SKM-1 (cell line): ENCODE data around the gene TMEM244.
"Not testable (repeated sequence)": the region's sequence is repeated elsewhere in the genome, so short reads cannot be mapped to it uniquely, and the experiment has no call there.

Source experiments
- DNase-seq: peaks from one replicate; lab custom pipeline; 2025; ENCODE audit not compliant: unreplicated experiment; lab: John Stamatoyannopoulos, UW

The TMEM244 gene

GRCh38 chr6:129867403-129867802 is 6.3 kb upstream of the TMEM244 start:
- no peak for DNase-seq

DNA sequence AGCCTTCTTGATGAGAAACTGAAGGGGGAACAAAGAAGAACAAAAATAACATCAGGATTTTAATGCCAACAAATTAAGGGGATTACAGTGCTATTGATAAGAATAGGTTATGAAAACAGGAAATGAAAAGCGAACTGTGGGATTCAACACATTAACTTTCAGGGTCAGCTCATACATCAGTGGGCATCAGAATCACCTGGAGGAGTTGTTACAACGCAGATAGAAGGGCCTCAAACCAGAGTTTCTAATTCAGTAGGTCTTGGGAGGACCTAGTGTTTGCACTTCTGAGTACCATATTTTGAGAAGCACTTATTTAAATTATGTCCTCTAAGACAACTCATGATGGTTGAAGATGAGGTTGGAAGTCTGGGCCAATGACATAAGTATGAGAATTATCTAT is 5.6 kb upstream of the TMEM244 start:
- DNase-seq: no peak

DNA sequence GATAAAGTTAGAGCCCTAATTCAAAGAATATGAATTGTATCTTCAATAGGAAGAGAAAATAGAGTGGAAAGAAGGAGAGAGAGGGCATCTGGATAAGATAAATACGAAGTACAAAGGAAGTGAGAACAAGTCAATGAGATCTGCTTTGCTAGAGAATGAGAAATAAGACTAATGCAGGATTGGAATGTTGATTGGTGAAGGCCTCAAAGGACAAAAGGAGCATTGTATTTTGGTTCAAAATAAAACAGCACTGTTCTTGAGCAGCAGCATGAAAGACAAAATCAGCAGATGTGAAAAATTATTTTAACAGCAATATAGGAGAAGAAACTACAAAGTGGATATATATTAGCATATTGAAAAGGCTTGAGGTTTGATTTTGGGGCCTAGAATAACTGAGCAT is 5.1 kb upstream of the TMEM244 start:
- no peak for DNase-seq

DNA sequence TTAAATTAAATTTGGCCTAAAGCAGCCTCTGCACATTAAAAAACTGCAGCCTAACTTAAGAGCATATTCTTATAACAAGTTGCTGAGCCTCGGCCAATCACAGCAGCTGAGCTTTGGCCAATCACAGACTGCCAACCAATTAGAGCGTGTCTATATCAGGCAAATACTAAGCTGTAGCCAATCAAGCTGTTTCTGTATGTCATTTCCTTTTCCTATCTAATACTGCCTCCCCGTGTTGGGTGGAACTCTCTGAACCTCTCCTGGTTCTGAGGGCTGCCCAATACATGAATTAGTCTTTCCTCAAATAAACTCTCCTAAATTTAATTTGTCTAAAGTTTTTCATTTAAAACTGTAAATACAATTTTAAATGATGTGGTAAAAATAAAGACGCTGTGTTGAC is 3.9 kb upstream of the TMEM244 start:
- DNase-seq: no peak

DNA sequence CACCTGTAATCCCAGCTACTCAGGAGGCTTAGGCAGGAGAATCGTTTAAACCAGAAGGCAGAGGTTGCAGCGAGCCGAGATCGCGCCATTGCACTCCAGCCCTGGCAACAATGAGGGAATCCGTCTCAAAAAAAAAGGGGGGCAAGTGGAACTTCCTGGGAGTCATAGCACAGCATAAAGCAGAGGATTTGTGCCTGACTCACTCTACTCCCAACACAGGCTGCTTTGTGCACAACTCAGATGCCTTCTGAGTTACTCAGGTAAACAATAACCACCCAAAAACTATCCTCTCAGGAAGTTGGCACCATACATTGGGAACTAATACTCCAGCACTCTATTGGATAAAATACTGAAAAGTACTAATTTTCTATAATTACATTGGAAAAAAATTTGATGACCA is 2.5 kb upstream of the TMEM244 start:
- no peak for DNase-seq

GRCh38 chr6:129859524-129859923 is 1.6 kb downstream of the TMEM244 start:
- no peak for DNase-seq

- DNase-seq: no peak
Observed at GRCh38 chr6:129857838-129858237, 3.3 kb downstream of the TMEM244 start.

GRCh38 chr6:129853996-129854711 is 7.0 kb downstream of the TMEM244 start:
- no peak for DNase-seq

DNA sequence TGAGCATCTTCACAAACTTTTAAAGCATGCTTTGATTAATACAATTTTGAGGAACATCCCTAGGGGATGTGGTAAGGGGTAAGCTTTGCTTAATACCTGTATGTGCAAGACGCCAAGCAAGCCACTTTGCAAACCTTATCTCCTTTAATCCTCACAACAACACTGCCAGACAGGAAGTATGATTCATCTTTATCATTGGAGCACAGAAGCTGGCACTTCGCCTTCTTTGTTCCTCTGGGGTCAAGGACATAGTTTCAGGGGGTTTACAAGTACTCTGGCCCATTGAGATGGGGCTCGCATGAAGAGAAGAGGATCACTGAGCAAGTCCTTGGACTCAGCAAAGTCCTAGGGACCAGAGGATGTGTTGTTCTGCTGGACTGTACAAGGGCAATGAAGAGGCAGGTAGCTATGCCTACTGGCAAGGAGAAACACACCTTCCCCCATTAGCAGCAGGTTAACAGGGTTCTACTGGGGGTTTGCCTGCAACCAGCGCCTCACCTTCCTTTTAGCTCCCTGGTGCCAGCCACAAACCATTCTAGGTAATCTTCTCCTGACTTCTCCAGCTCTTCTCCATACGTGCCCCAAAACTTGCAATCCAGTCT is 8.8 kb downstream of the TMEM244 start:
- no peak for DNase-seq

GRCh38 chr6:129849456-129849855 is 11.7 kb downstream of the TMEM244 start:
- DNase-seq: no peak

GRCh38 chr6:129846761-129847160 is 14.4 kb downstream of the TMEM244 start:
- no peak for DNase-seq

DNA sequence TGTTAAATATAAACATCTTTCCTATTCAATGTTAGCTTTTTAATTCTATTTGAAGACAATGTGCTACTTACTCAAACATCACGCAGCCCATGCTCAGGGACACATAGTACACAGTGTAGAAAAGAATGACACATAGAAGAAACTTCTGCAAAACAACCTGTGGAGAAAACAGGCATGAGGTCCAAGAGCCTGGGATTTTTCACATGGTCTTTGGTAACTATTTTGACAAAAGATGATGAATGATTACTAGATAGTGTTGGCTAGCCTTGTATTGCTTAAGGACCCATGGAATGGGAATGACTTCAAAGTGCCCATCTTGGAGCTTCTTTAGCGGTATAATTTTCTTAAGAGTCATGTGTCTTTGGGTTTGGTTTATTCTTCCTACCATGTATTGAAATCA is 15.4 kb downstream of the TMEM244 start:
- DNase-seq: no peak

- no peak for DNase-seq
Observed at GRCh38 chr6:129844118-129844891, 16.8 kb downstream of the TMEM244 start.

DNA sequence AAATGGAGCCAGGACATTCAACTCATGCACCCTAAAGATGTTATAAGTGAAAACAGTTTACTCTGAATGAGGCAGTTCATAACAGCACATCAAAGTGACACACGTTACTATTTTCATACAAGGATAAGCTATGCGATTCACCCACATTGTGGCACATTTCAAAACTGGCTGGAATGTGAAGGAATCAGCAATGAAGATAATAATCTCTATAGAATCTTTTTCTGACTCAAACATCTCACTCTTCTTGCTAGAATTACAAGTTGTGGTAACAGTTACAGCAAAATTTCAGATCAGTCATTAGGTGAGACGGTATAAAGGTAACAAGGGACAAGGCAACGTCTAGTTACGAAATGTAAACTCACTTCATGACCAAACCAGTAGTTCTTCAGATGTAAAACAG is 17.5 kb downstream of the TMEM244 start:
- no peak for DNase-seq

DNA sequence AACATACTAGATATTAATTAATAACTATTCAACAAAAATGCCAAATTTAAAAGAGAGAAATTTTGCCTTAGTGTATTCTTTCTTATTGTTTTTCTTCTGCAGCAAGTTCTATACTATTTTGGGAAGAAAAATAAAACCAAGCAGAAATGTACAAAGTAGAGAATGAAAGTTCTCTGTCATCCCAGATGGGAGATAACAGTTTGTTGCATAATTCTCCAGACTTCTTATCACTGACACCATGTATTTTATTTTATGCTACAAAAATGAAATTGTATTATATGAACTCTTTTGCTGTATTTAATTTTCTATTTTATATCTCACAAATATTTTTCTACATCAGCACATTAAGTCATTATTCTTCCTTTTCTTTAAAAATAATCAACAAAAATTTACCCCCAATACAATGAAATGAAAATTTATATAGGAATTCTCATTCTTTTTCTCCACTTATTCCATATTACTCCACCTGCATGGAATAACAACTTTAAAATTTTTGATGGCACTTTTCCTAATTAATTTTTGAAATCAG is 18.2 kb downstream of the TMEM244 start:
- DNase-seq: no peak

DNA sequence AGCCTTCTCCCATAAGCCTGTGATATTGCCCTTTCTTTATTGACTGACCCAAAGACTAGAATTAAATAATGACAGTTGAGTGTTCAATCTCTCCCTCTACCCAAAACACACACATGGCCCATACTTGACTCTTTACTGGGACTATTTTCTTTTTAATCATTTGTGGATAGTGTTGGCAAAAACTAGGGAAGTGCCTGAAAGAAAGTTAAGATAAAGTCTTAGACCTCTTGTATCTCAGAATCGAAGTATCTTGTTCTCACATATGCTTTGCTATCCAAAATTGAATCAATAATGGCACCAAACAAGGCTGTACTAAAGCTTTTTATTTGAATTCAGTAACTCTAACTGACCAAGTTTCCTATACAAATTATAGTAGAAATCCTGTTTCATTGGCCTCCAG is 19.0 kb downstream of the TMEM244 start:
- no peak for DNase-seq

- DNase-seq: not testable (repeated sequence)
Observed at GRCh38 chr6:129839562-129839961, 21.6 kb downstream of the TMEM244 start.

- DNase-seq: no peak
Observed at GRCh38 chr6:129835691-129836090, 25.4 kb downstream of the TMEM244 start.

DNA sequence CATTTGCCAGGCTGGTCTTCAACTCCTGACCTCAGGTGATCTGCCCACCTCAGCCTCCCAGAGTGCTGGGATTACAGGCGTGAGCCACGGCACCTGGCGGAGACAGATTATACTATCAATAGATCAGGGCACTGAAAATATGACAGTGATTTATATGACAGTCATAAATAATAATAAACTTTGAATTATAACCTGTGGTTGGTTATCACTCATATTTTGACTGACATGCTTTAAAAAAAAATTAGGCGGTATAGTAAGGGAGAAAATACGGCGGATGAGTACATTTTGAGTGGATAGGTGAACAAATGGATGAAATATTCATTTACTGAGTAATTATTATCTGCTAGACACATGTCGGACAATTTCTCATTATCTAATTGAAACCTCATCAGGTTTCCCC is 28.8 kb downstream of the TMEM244 start:
- no peak for DNase-seq

- DNase-seq: no peak
Observed at GRCh38 chr6:129828229-129828628, 32.9 kb downstream of the TMEM244 start.

DNA sequence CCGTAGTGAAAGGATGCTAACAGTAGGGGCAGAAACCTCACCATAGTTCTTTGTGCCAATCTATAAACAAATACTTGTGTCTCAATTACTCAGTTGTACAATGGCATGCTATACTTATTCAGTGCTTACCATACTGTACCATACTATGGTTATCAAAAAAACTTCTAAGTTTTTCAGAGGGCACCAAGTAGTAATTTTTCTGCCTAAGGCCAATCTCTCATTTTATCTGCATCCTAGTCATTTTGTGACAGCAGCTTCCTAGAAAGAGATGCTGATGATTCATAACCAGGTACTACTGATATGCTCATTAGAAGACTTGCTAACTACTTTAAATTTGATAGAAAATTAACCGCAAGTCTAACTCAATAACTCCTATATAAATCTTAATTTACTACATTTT is 42.9 kb downstream of the TMEM244 start:
- DNase-seq: no peak

GRCh38 chr6:129817821-129818220 is 43.3 kb downstream of the TMEM244 start:
- DNase-seq: no peak
